K562 (cell line): ENCODE data around the gene MPC1. TPM values are rescaled to one million over a fixed set of nuclear protein-coding genes. Genes with fewer than 3 reads are reported as not detected.

Source experiments
- ATAC-seq: fragments of 200-7000 bp; cut with Tn5 transposase; 3 replicates; pipeline ENCODE4 v1.9.1; 2020; ENCODE audit warnings: moderate library complexity
- BruUV-seq: library from RNA; stranded (reverse); fragments of 400-500 nt; replicated peaks from 2 replicates; lab custom pipeline; 2021; lab: Mats Ljungman, UMichigan
- CTCF ChIA-PET: fragments of 300-600 bp; formaldehyde crosslinking; extraction: SDS; loops from one replicate; lab custom pipeline; 2021; ENCODE audit warnings: low intra/inter-chr PET ratio; lab: Yijun Ruan, JAX
- POLR2A ChIA-PET: fragments of 300-600, 350-650 bp; sonication (Branson Sonifier 250); formaldehyde crosslinking; extraction: SDS; loops from one replicate; lab custom pipeline; 2021; ENCODE audit warnings: antibody characterized with exemption, inconsistent platforms; lab: Yijun Ruan, JAX
- DNase-seq, 4 experiments: peaks; one replicate each; pipeline versions ENCODE4 v3.0.0 to v3.0.0-alpha.2; 2011 to 2018; ENCODE audit warnings: low spot score in 3 of 4, mixed read lengths in 3 of 4; ENCODE audit errors: extremely low read depth in 1 of 4
- FAIRE-seq: peaks from 2 replicates; lab custom pipeline; 2011; peaks lifted over from hg19 to GRCh38; lab: Jason Lieb, UNC
- H2AFZ ChIP-seq: 2 replicates; pipeline ENCODE4 v1.6.0; 2011; ENCODE audit warnings: low read depth, low read length, control low read depth, inconsistent platforms
- H3K27ac ChIP-seq: fragments of 200-600 bp; 3 replicates; pipeline ENCODE4 v1.8.0; 2011; ENCODE audit warnings: low read depth, mild to moderate bottlenecking, control low read depth, inconsistent platforms, low read length, moderate library complexity, mixed read lengths; ENCODE audit errors: extremely low read depth
- H3K27me3 ChIP-seq, 2 experiments: fragments of 300-600 bp in 1 of 2; 2 replicates in 1 of 2; 3 replicates in 1 of 2; pipeline versions ENCODE4 v1.6.0 to v1.8.0; 2011; ENCODE audit warnings: inconsistent platforms in 2 of 2, low read length in 2 of 2, mild to moderate bottlenecking in 1 of 2, mixed read lengths in 1 of 2, moderate library complexity in 1 of 2; ENCODE audit not compliant: control insufficient read depth in 2 of 2, insufficient read depth in 2 of 2
- H3K36me3 ChIP-seq: fragments of 300-600 bp; 3 replicates; pipeline ENCODE4 v1.8.0; 2011; ENCODE audit warnings: mild to moderate bottlenecking, low read length, inconsistent platforms; ENCODE audit not compliant: control insufficient read depth, insufficient read depth
- H3K4me1 ChIP-seq, 2 experiments: fragments of 200-600 bp in 1 of 2; replicated peaks in 1 of 2; 2 replicates in 1 of 2; 3 replicates in 1 of 2; pipeline versions ENCODE4 v1.5.1 to v1.8.0; 2011; ENCODE audit warnings: inconsistent platforms in 2 of 2, low read length in 2 of 2, mild to moderate bottlenecking in 1 of 2, mixed read lengths in 1 of 2, moderate library complexity in 1 of 2; ENCODE audit not compliant: control insufficient read depth in 2 of 2, insufficient read depth in 2 of 2
- H3K4me2 ChIP-seq: 2 replicates; pipeline ENCODE4 v1.6.1; 2011; ENCODE audit warnings: low read length, control low read depth, inconsistent platforms, mixed read lengths; ENCODE audit not compliant: insufficient read depth
- H3K4me3 ChIP-seq: fragments of 200-600 bp; sonication (generic), shearing (Covaris generic); 2 replicates; pipeline ENCODE4 v1.5.1; 2016; ENCODE audit warnings: control low read depth, inconsistent platforms
- H3K79me2 ChIP-seq: fragments of 200-600 bp; 3 replicates; pipeline ENCODE4 v1.8.0; 2011; ENCODE audit warnings: low read length, inconsistent platforms; ENCODE audit not compliant: control insufficient read depth, insufficient read depth
- H3K9ac ChIP-seq, 2 experiments: 2 replicates each; pipeline versions ENCODE4 v1.6.0 to v1.6.1; 2011; ENCODE audit warnings: low read depth in 2 of 2, low read length in 2 of 2, control low read depth in 1 of 2, inconsistent platforms in 1 of 2, mild to moderate bottlenecking in 1 of 2, mixed read lengths in 1 of 2; ENCODE audit not compliant: insufficient read depth in 1 of 2
- H3K9me1 ChIP-seq: one replicate; pipeline ENCODE4 v1.6.0; 2011; ENCODE audit warnings: inconsistent platforms, mild to moderate bottlenecking, low read length, moderate library complexity; ENCODE audit not compliant: control insufficient read depth, insufficient read depth
- H3K9me3 ChIP-seq: replicated peaks from 2 replicates; pipeline ENCODE4 v1.5.1; 2011; ENCODE audit warnings: low read depth, low read length, inconsistent platforms; ENCODE audit not compliant: control insufficient read depth, insufficient read depth
- H4K20me1 ChIP-seq: replicated peaks from 2 replicates; pipeline ENCODE4 v1.6.1; 2011; ENCODE audit warnings: low read length, inconsistent platforms, mixed read lengths; ENCODE audit not compliant: control insufficient read depth, insufficient read depth
- CCAR2 ChIP-seq: fragments of 200-400 bp; formaldehyde crosslinking; IDR thresholded peaks from 2 replicates; pipeline ENCODE4 v1.6.1; 2017; ENCODE audit warnings: mild to moderate bottlenecking, low read depth, low read length
- CHCHD3 ChIP-seq: fragments of 250-450 bp; sonication (Bioruptor Pico); IDR thresholded peaks from 2 replicates; pipeline ENCODE4 v2.1.2; 2022; ENCODE audit warnings: mild to moderate bottlenecking
- KAT7 ChIP-seq: sonication (generic); formaldehyde crosslinking; IDR thresholded peaks from 2 replicates; pipeline ENCODE4 v1.8.0; 2022; ENCODE audit warnings: missing genetic modification reagents, mild to moderate bottlenecking, borderline replicate concordance
- MCM2 ChIP-seq: fragments of 450-650 bp; IDR thresholded peaks from 2 replicates; pipeline ENCODE4 v1.6.1; 2017; ENCODE audit warnings: low read depth, mild to moderate bottlenecking
- RBM25 ChIP-seq: fragments of 200-400 bp; formaldehyde crosslinking; IDR thresholded peaks from 2 replicates; pipeline ENCODE4 v1.6.1; 2018; ENCODE audit warnings: low read length, low read depth, moderate library complexity; ENCODE audit not compliant: severe bottlenecking
- RFX1 ChIP-seq: fragments of 450-650 bp; IDR thresholded peaks from 2 replicates; pipeline ENCODE4 v1.6.1; 2016; ENCODE audit warnings: mild to moderate bottlenecking, moderate library complexity
- ZFPM2 ChIP-seq: fragments of 250-450 bp; sonication (Bioruptor Pico); IDR thresholded peaks from 2 replicates; pipeline ENCODE4 v1.5.1; 2022; ENCODE audit warnings: mild to moderate bottlenecking
- ZNF165 ChIP-seq: fragments of 250-450 bp; sonication (Bioruptor Pico); IDR thresholded peaks from 2 replicates; pipeline ENCODE4 v1.4.0; 2020; ENCODE audit warnings: borderline replicate concordance
- ZNF197 ChIP-seq: fragments of 200-800 bp; sonication (Bioruptor generic); IDR thresholded peaks from 2 replicates; pipeline ENCODE4 v1.6.1; 2016; ENCODE audit warnings: low read depth, missing genetic modification characterization, missing compliant biosample characterization
- WGBS: fragments of 100-300 bp; shearing (Covaris generic); methylation state at CpG from one replicate; pipeline ENCODE4 v1.1.6; 2016; ENCODE audit warnings: low coverage, mixed read lengths; ENCODE audit not compliant: insufficient coverage; ENCODE audit errors: missing lambda C conversion rate; 5-methylcytosine and 5-hydroxymethylcytosine counted together
- in situ Hi-C: fragments of 300-500 bp; cut with MboI; formaldehyde crosslinking; loops from 4 replicates; pipeline ENCODE4 v1.15.0; 2018; ENCODE audit warnings: inconsistent platforms, mixed read lengths
- intact Hi-C: fragments of 100-400 bp; cut with micrococcal nuclease; formaldehyde crosslinking; loops from 2 replicates; pipeline ENCODE4 v1.14.2; 2022
- polyA plus RNA-seq, 8 experiments: library from polyadenylated mRNA; depleted of rRNA in 4 of 8; stranded (reverse) in 5 of 8; unstranded in 3 of 8; fragments of >200 nt; fragmentation: Nextera tagmentation in 2 of 8; fragmentation: Illumina TruSeq in 1 of 8; extraction: Ambion mirVana in 2 of 8; extraction: Trizol in 1 of 8; gene quantifications; 2 replicates each; pipeline versions ENCODE4 v1.2.1 to v1.2.3, GENCODE V29; 2011 to 2014; ENCODE audit warnings: inconsistent platforms in 1 of 8, missing spikeins in 1 of 8
- total RNA-seq, 7 experiments: library from RNA; depleted of rRNA in 6 of 7; stranded (reverse); fragments of >200 nt in 6 of 7; fragmentation: Illumina TruSeq in 2 of 7; extraction: Trizol in 2 of 7; gene quantifications; 2 replicates each; pipeline versions ENCODE4 v1.2.1 to v1.2.3, GENCODE V29; 2011 to 2021; ENCODE audit warnings: low replicate concordance in 1 of 7
- TF ChIP-seq, protein P1 (sequence below), 2 experiments: fragments of 450-650 bp in 1 of 2; sonication (generic) in 1 of 2; formaldehyde crosslinking; conservative IDR thresholded peaks; 2 replicates each; pipeline versions ENCODE4 v1.4.0 to v1.8.1; 2020 to 2022; ENCODE audit warnings: mild to moderate bottlenecking in 1 of 2, missing genetic modification reagents in 1 of 2
- TF ChIP-seq, protein P2 (sequence below): sonication (generic); formaldehyde crosslinking; IDR thresholded peaks from 2 replicates; pipeline ENCODE4 v1.8.0; 2023; ENCODE audit warnings: mild to moderate bottlenecking, missing genetic modification reagents
- TF ChIP-seq, protein P3 (sequence below): fragments of 250-450 bp; sonication (Bioruptor Pico); IDR thresholded peaks from 2 replicates; pipeline ENCODE4 v1.5.0; 2021
- TF ChIP-seq, protein P4 (sequence below), 2 experiments: fragments of 450-650 bp in 1 of 2; IDR thresholded peaks; 2 replicates each; pipeline ENCODE4 v1.6.1; 2011 to 2017; ENCODE audit warnings: low read depth in 2 of 2, antibody characterized with exemption in 1 of 2, borderline replicate concordance in 1 of 2, low read length in 1 of 2, mild to moderate bottlenecking in 1 of 2, mixed read lengths in 1 of 2; ENCODE audit not compliant: control insufficient read depth in 1 of 2

MPC1 gene
- total and polyA plus RNA-seq, 9 of the 15 experiments (the other 6 are each of a cell fraction or from before 2014, with no cell fraction given): 78.6 to 185 (median 138) TPM

GRCh38 chr6:166364456-166364855 lies 18.3 kb downstream of the MPC1 start:
- CTCF ChIA-PET: no interaction called here
- no peaks in the 10 kb centered on the region for H3K79me2 ChIP-seq
- no TSS peak for BruUV-seq
- no peak overlapping the region for H3K27ac ChIP-seq
- peaks cover 44% of the 10 kb centered on the region; the same call in 2 of the 3 replicates for H3K36me3 ChIP-seq
- POLR2A ChIA-PET: interaction anchor here (0.9 to 1.0 kb wide), 2 partner anchors 11 to 14 kb away, joined by 3 to 4 read pairs; no protein-coding TSS in a partner anchor
- DNase-seq (no peak), ATAC-seq (no peak), FAIRE-seq (no peak)
- TF ChIP-seq, protein P1, sequence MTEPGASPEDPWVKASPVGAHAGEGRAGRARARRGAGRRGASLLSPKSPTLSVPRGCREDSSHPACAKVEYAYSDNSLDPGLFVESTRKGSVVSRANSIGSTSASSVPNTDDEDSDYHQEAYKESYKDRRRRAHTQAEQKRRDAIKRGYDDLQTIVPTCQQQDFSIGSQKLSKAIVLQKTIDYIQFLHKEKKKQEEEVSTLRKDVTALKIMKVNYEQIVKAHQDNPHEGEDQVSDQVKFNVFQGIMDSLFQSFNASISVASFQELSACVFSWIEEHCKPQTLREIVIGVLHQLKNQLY (CRISPR knock-in tag; conservative IDR thresholded peaks at IDR 0.05): no peak
- no peak for TF ChIP-seq CHCHD3
- TF ChIP-seq RBM25: no peak
- no peak for TF ChIP-seq RFX1
- TF ChIP-seq, protein P2, sequence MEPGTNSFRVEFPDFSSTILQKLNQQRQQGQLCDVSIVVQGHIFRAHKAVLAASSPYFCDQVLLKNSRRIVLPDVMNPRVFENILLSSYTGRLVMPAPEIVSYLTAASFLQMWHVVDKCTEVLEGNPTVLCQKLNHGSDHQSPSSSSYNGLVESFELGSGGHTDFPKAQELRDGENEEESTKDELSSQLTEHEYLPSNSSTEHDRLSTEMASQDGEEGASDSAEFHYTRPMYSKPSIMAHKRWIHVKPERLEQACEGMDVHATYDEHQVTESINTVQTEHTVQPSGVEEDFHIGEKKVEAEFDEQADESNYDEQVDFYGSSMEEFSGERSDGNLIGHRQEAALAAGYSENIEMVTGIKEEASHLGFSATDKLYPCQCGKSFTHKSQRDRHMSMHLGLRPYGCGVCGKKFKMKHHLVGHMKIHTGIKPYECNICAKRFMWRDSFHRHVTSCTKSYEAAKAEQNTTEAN (CRISPR knock-in tag): no peak
- TF ChIP-seq, protein P3, sequence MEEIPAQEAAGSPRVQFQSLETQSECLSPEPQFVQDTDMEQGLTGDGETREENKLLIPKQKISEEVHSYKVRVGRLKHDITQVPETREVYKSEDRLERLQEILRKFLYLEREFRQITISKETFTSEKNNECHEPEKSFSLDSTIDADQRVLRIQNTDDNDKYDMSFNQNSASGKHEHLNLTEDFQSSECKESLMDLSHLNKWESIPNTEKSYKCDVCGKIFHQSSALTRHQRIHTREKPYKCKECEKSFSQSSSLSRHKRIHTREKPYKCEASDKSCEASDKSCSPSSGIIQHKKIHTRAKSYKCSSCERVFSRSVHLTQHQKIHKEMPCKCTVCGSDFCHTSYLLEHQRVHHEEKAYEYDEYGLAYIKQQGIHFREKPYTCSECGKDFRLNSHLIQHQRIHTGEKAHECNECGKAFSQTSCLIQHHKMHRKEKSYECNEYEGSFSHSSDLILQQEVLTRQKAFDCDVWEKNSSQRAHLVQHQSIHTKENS (CRISPR knock-in tag): no peak
- TF ChIP-seq CCAR2: no peak
- no peak for TF ChIP-seq KAT7 (CRISPR knock-in tag)
- no peak for TF ChIP-seq MCM2
- TF ChIP-seq ZNF165 (CRISPR knock-in tag): no peak
- TF ChIP-seq ZFPM2: no peak
- TF ChIP-seq, protein P4, sequence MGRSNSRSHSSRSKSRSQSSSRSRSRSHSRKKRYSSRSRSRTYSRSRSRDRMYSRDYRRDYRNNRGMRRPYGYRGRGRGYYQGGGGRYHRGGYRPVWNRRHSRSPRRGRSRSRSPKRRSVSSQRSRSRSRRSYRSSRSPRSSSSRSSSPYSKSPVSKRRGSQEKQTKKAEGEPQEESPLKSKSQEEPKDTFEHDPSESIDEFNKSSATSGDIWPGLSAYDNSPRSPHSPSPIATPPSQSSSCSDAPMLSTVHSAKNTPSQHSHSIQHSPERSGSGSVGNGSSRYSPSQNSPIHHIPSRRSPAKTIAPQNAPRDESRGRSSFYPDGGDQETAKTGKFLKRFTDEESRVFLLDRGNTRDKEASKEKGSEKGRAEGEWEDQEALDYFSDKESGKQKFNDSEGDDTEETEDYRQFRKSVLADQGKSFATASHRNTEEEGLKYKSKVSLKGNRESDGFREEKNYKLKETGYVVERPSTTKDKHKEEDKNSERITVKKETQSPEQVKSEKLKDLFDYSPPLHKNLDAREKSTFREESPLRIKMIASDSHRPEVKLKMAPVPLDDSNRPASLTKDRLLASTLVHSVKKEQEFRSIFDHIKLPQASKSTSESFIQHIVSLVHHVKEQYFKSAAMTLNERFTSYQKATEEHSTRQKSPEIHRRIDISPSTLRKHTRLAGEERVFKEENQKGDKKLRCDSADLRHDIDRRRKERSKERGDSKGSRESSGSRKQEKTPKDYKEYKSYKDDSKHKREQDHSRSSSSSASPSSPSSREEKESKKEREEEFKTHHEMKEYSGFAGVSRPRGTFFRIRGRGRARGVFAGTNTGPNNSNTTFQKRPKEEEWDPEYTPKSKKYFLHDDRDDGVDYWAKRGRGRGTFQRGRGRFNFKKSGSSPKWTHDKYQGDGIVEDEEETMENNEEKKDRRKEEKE (IDR thresholded peaks at IDR 0.05; ENCODE audit: borderline replicate concordance in 1 of 2, control insufficient read depth in 1 of 2, low read depth in 2 of 2, low read length in 1 of 2): no peak
- no peak for TF ChIP-seq ZNF197 (CRISPR knock-in tag)
- in situ Hi-C loops (no loop called here), intact Hi-C loops (no loop called here)
- 94% methylated on average over 7 of the region's 7 CpGs for WGBS
- H3K4me2 ChIP-seq: no peak overlapping the region
- no peaks in the 10 kb centered on the region for H3K9me1 ChIP-seq
- H3K9me3 ChIP-seq: no peaks in the 10 kb centered on the region
- H3K9ac ChIP-seq: no peak overlapping the region
- no peaks in the 10 kb centered on the region; a peak in 1 of 5 replicates for H3K4me1 ChIP-seq
- no peak overlapping the region for H2AFZ ChIP-seq
- H3K4me3 ChIP-seq: no peak overlapping the region
- H4K20me1 ChIP-seq: no peaks in the 10 kb centered on the region
- H3K27me3 ChIP-seq: no peaks in the 10 kb centered on the region
